GM21825 (cell line): ENCODE data around the gene FANCE.

Source experiments
- ATAC-seq: cut with Tn5 transposase; IDR thresholded peaks from one replicate; pipeline ENCODE4 v1.9.1; 2021; ENCODE audit warnings: mild to moderate bottlenecking, moderate library complexity; ENCODE audit not compliant: unreplicated experiment

FANCE gene

DNA sequence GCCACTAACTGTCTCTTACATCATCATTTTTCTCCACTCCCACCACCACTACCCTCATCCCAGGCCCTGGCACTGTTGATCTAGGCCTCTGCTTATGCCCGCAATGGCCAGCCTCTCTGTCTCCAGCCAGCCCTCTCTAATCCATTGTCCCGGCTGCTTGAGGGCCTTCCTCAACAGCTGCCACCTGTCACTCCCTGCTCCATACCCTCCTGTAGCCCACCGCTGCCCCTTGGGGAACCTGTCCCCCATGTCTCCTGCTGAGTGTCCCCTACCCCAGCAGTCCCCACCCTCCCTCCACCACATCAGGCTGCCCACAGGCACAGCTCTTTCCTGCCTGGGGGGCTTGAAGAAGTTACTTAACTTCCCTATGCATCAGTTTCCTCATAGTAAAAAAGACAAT lies 31.4 kb downstream of the FANCE start:
- ATAC-seq: no peak

DNA sequence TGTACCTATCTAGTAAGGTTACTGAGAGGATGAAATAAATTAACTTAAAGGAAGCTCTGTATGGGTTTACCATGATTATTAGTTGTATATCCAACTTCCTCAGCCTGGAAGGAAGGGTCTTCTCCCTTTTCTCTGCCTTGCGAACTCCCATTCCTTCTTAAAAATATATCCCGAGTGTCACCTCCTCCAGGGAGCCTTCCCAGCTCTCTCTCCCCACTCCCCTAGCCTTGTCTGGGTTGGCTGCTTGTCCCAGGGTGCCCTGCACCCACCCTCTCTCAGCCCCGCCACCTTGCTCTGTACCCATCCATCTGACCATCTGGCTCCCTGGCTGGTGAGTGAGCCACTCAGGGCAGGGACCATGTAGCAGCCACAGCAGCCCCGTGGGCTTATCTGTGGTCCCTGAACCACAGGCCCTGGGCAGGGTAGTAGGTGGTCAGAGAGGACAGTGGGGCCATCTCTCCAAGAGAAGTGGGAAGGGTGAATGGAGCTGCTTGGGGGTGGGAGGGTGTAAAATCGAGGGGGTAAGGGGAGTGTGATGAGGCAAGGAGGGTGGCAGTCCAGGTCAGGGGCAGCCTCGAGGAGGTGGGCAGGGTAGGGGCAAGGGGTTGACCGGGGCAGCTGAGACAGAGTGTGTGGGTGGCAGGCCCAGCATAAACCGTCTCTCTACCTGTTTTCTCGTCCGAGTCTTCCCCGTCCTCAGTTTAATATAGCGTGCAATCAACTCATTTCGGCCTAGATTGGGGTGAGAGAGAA lies 31.9 kb downstream of the FANCE start:
- ATAC-seq: no peak

DNA sequence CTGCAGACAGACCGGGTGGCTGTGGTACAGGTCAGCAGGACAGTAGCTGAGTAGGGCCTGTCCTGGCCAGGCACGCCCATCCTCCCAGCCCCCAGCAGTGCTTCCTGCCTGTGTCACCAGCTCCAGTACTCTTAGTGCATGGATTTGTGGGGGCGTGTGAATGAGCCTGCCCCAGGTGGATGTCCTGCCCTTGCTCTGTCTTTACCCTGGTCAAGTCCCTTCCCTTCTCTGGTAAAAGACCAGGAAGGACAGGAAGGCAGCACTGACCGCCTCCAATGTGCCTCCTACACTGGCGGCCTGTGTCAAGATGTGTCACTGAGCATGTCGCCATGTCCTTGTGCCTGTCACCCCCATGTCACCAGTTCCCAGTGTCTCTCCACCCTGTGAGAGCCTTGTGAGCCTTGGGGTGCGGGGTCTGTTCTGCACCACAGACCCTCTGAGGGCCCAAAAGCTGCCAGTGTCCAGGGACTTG lies 32.8 kb downstream of the FANCE start:
- ATAC-seq: no peak

DNA sequence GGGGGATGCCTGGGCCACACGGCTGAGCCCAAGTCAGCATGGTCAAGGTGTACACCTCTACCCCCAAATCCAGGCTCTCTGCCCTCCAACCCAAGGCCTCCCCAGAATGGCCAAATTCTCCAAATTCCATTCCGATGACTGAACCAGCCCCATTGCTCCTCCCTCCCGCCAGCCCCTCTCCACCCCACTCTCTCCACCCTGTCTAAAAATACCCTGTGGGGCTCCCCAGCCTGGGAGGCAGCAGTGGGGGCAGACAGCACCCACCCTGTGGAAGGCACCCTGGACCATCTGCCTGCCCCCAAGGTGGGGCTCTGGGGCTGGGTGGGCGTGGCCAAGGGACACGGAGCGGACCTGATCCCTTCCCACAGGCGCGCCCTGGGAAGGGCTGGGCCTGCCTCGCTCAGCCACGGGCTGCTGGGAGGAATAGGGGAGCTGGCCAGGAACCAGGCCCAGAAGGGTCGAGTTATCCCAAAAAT lies 33.3 kb downstream of the FANCE start:
- no peak for ATAC-seq

DNA sequence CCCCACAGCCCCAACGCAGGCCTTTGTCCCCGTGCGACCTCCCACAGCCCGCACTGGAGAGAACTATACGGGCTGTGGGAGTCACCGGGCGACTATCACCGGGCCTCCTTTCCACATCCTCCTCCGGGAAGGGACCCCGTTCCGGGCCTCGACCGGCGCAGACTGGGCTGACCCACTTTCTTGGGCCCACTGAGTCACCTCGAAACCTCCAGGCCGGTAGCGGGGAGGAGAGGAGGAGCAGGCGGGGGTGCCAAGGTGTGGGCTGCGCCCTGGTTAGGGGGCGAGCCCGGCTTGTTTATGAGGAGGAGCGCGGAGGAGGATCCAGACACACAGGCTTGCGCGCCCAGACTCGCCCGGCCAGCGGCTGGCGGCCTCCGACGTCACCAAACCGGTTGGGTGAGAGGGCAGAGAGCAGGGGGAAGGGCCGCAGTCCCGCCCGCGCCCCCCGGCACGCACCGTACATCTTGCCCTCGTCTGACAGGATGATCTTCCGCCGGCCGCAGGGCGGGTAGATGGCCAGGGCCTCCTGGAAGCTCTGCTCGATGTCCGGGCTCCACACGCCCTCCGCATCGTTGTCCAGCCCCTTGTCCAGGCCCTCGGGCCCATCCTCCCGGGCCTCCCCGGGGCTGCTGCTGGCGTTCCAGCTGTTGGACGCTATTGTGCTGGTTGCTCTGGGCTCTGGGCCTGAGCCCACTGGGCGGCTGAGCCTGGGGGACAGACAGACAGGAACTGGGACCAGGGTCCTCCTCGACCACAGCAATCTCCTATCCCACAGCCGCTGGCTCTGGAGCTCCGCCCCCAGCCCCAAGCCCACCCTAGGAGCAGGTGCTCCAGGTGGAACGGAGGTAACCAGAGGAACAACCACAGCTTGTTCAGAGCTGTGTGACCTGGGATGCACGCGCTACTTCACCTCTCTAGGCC lies 34.1 kb downstream of the FANCE start:
- no peak for ATAC-seq

DNA sequence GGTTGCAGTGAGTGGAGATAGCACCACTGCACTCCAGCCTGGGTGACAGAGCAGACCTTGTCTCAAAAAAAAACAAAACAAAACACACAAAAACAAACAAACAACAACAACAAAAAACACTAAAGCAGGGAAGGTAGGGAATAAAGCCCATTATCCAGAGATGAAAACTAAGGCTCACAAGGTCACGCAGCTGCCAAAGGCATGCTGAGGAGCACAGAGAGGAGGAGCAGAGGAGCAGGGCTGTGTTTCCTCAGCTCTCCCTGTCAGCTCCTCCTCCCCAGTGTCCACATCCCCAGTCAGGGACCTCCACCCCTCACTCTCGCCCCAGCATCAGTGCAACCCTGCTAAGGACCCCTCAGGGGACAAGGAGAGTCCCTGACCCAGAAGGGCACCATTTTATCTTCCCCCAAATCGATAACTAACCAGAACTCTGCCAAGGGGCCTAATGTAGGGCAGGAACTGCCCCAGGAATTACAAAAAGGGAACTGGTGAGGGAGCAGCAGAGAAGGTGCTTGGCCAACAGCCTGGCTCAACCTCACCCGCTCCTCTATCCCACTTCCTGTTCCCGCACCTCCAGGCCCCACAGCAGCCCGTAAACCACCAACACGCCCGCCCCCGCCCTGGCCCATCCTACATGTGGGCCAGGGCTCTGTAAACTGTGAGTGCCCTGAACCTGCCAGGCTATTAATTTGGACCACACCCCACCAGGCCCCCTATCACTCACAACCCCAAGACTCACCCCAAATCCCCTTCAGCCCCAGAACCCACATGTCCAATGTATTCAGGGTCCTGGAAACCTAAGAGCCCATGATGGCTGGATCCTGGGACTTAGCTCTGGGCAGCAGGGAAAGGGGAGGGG lies 35.7 kb downstream of the FANCE start:
- ATAC-seq: no peak

DNA sequence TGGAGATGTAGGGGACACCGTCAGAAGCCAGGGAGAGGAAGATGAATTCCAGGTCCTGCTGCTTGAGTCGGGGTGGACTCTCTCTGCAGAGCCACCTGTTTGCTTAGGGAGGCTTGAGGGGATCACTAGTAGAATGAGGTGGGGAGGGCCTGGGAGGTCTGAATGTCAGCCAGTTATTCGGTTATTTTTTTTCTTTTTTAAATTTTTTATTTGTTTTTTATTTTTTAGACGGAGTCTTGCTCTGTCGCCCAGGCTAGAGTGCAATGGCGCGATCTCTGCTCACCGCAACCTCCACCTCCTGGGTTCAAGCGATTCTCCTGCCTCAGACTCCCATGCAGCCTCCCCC lies 36.4 kb downstream of the FANCE start:
- ATAC-seq: no peak

DNA sequence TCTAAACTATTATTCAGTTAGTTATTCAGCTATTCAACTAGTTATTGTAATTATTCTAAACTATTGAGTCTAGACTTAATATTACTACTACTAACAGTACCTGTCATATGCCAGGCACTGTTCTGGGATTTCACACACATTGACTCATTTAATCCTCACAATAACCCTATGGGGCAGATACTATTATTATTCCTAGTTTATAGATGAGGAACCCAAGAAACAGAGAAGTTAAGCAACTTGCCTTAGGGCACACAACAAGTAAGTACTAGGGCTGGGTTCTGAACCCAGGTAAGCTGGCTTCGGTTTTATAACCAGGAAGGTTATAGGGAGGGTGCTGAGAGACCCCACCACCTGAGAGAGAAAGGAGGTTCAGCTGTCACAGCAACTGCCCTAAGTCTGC lies 36.9 kb downstream of the FANCE start:
- no peak for ATAC-seq

DNA sequence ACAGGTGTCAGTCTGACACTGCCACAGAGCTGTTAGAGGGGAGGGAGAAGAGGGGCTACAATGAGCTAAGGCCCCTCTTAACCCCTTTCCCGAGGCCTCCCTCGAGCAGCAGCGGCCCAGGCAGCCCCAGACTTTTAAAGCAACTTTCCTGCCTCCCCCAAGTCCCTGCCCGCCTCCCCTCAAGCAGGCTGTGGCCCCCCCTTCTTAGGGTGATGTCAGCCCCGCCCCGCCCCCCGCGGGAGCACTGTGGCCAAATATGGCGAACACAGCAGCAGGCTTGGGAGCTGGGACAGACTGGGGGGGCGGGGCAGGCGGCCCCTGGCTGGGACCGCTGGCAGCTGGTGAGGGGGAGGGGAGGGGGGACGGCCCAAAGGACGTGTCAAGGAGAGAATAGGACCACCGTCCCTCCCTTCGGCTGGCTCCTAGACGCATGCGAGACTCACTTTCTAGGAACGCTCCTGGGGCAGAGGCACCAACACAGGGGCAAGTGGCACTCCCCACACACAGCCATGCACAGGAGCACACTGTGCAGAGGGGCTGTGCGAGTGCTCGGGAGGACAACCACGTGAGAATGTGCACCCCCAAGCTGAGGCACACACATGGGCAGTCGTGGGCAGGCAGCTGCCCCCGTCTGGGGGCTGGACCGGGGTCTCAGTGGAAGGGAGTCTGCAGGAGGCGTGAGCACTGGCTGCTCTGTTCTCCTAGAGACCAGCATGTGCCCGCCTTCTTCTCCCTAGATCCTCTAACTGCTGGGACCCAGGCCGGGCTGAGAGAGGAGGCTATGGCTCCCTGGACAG lies 38.1 kb downstream of the FANCE start:
- no peak for ATAC-seq

DNA sequence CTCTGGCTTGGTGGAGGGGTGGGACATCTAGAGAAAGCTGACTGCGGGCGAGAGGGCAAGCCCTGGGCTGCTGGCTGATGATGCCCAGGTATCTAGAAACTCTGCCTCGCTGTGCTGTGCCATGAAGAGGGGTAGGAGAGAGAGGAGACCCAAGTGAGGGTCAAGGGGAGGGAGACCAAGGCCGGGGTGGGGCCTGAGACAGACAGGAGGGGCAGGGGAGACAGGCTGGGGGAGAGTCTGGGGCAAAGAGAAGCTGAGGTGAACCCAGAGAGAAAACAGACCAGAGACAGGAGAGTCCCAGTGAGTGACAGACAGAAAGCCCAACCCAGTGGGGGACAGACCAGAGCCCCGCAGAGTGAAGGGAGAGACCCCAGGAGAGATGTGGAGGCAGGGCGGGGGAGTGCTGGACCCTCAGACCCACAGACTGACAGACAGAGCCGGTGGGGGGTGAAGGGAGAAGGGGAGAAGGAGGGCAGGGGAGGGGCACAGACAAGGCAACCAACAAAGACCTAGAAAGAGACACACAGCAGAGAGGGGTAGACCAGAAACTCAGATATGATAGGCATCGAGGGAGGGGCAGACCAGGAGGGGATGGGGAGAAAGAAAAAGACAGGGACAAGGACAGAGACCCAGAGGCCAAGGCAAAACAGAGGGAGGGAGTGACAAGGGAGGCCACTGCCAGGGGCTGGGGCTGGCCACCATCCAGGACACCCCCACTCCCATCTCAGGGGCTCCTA lies 38.9 kb downstream of the FANCE start:
- ATAC-seq: no peak

DNA sequence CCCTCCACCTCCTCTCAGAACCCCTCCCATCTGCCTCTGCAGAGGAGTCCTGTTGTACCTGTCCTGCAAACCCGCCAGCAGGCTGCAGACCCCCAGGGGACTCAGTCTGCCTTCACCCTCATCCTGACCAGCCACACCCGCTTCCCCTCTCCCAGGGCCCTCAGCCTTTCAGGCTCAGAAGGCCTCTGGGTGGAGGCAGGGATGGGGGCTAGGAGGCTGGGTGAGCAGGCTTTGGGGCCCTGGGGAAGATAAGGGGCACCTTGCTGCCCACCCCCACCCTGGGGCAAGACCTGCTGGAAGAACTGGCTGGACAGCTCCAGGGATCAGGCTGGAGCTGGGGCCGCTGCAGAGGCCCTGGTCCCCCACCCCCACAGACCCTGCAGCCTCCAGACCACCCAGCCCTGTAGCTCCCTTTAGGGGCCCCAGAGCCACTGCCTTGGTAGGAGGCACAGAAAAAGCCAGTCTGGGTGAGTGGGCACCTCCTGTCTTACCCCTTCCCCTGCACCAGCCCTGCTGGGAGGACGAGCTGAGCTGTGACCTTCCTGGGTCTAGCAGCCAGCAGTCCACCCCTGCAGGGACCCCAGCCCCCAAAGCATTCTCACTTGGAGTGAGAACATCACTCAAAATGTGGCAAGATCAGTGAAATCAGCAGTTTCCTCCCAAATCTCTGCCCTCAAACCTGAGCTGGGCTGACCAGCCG lies 39.6 kb downstream of the FANCE start:
- no peak for ATAC-seq

DNA sequence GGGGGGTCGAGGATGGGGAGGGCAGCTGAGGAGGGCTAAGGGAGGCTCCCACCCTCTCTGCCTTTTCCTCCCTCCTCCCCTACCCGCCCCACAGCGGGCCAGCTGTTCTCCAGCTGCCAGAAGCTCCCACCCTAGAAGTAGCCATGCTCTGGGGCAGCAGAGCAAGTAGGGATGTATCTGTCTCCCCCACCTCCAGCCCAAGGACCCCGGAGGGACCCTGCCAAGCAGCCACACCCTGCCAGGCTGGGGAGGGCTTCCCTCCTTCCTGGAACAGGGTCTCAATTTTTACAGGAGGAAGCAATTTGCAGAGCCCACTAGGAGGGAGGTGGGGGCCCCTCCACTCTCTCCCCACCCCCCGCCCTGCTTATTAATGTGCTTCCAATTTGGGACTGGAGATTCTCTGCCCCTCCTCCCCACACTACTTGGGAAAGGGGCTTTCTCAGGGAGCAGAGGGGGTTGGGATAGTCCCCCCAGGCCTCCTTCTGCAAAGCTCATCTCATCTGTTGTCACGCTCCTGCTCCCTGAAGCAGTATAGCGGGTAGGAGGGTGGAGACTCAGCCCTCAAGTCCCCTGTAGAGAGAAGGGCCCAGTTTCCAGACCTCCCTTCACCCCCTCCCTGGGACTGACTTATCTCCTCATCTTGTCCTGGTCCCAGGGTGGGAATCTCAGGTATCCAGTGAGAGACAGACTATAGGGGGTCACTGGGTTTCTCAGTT lies 40.3 kb downstream of the FANCE start:
- no peak for ATAC-seq

DNA sequence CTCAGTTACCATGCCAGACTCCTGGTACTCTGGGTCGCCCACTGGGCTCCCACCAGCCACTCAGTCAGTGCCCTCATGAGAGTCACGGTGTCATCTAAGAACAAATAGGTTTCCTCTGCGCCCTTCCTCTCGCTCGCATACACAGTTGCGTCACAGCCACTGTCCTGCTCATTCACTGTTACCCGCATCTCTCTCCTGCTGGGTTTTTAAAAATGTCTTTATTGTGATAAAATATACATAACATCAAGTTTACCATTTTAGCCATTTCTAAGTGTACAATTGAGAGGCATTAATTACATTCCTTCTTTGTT lies 40.8 kb downstream of the FANCE start:
- no peak for ATAC-seq

DNA sequence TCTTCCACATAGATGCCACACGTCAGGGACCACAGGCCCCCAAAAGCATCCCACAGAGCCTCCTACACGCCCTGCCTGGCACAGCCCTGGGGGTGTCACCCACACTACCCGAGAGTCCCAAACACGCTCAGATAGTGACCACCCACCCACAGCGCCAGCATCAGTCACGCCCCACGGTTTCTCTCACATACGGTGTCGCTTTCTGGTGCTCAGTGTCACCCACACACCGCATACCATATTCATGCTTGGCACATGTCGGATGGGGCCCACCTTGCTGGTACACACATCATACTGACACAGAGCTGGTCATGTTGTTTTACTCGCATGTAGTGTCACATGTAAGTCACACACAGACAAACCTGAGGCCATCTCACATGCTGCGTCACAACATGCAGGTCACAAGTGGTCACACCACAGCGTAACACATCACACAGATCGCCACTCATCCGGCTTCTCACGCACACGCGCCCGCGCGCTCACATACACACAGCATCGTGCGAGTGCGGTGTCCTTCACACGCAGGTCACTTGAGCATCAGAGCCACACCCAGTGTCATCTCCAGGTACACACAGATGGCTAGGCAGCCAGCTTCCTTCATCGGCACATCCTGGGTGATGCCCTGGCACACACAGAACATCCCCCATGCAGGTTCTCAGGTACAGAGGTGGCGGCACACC lies 41.3 kb downstream of the FANCE start:
- ATAC-seq: no peak

DNA sequence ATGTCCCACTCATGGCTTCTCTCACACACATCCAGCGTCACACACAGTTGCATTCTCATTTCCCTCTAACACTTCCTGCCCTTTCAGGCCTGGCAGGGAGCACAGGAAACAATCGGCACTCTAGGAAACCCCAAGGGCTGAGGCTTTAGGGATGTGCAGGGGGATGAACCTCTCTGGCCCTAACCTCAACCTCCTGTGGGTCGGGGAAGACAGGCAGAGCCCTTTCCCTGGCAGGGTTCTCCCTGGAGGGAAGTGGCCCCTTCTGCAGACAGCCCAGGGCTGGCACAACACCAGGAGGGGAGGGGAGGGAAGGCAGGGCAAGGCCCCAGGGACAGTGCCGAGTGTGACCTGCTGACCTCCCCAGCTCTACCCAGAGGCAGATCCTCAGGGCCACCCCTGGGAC lies 42.0 kb downstream of the FANCE start:
- ATAC-seq: no peak

DNA sequence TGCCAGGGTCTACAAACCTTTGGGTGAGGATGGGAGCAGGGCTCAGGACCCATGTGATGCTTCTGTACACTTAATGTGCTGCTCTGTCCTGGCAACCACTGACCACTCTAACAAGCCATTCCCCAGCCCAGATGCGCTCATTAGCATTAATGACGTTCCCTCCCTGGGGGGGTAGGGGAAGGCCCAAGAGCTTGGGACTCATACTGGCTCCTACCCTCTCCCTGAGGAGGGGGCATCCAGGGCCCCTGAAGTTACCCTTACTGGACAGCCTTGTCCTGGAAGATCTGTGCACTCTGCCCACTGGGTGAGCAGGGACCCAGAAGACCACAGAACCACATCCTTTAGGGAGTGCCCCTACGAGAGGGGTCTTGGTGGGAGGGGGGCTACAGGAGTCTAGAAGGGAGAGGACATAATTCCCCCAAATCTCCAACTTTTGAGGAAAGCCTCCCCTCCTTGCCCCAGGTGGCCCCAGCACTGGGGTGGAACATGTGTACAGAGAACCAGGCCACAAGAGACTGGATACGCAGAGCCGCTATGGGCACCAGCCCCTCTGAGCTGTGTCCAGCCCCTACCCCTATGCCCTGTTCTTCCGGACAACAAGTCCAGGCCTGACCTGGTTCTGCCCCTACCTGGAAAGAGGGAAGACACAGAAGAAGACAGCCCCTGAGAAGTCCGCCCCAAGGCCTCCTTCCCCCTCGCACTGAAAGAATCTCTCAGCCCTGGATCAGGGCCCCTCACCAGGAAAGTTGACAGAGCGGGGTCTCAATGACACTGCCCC lies 43.3 kb downstream of the FANCE start:
- no peak for ATAC-seq
